ENCODE data around the gene RGPD3. TPM values are rescaled to one million over a fixed set of nuclear protein-coding genes. Genes with fewer than 3 reads are reported as not detected.
"Not testable (repeated sequence)": the region's sequence is repeated elsewhere in the genome, so short reads cannot be mapped to it uniquely, and the experiment has no call there.

Gene RGPD3
- under 1 TPM in 2 of 3 donors, not detected in 1; 0.06 to 0.09 TPM for polyA plus RNA-seq

GRCh38 chr2:106468107-106468506, at the start of gene RGPD3:
RGPD3 (minus strand) TSS chr2:106468413; CDS start chr2:106468288, 125 bp downstream.
- not testable (repeated sequence) for H3K27me3 Mint-ChIP-seq (ENCODE audit: low read depth in 3 of 3); DNase-seq; H3K36me3 Mint-ChIP-seq; H3K27ac Mint-ChIP-seq; H3K4me1 Mint-ChIP-seq; H3K4me3 Mint-ChIP-seq; H3K9me3 Mint-ChIP-seq

GRCh38 chr2:106517329-106517728, 49.1 kb upstream of the RGPD3 start:
- Mint-ChIP-seq H3K4me3 (no peak overlapping the region), H3K9me3 (no peaks in the 10 kb centered on the region), H3K36me3 (no peaks in the 10 kb centered on the region), H3K4me1 (no peaks in the 10 kb centered on the region), H3K27ac (no peak overlapping the region), H3K27me3 (ENCODE audit: low read depth in 3 of 3) (peaks cover 2 to 9% (median 2%) of the 10 kb centered on the region in 3 donors)
- DNase-seq: no peak

- Mint-ChIP-seq H3K36me3 (no peaks in the 10 kb centered on the region), H3K27me3 (ENCODE audit: low read depth in 3 of 3) (peaks cover 2 to 9% (median 2%) of the 10 kb centered on the region in 3 donors), H3K4me1 (no peaks in the 10 kb centered on the region), H3K27ac (no peak overlapping the region), H3K4me3 (no peak overlapping the region), H3K9me3 (no peaks in the 10 kb centered on the region)
- DNase-seq: no peak
These were observed 48.7 kb upstream of the RGPD3 start for GRCh38 chr2:106516864-106517263.

GRCh38 chr2:106516436-106516835, 48.2 kb upstream of the RGPD3 start:
- H3K4me3 Mint-ChIP-seq: no peak overlapping the region
- no peaks in the 10 kb centered on the region for H3K4me1 Mint-ChIP-seq
- no peak for DNase-seq
- H3K9me3 Mint-ChIP-seq: no peaks in the 10 kb centered on the region
- H3K27me3 Mint-ChIP-seq (ENCODE audit: low read depth in 3 of 3): peaks cover 2 to 9% (median 2%) of the 10 kb centered on the region in 3 donors
- no peak overlapping the region for H3K27ac Mint-ChIP-seq
- H3K36me3 Mint-ChIP-seq: no peaks in the 10 kb centered on the region

- not testable (repeated sequence) for H3K4me1 Mint-ChIP-seq; H3K4me3 Mint-ChIP-seq; DNase-seq; H3K27me3 Mint-ChIP-seq (ENCODE audit: low read depth in 3 of 3); H3K9me3 Mint-ChIP-seq; H3K36me3 Mint-ChIP-seq; H3K27ac Mint-ChIP-seq
These were observed 46.6 kb upstream of the RGPD3 start for GRCh38 chr2:106514827-106515226.

GRCh38 chr2:106513391-106513790, 45.2 kb upstream of the RGPD3 start:
- DNase-seq; H3K4me3 Mint-ChIP-seq; H3K27ac Mint-ChIP-seq; H3K36me3 Mint-ChIP-seq; H3K27me3 Mint-ChIP-seq (ENCODE audit: low read depth in 3 of 3); H3K4me1 Mint-ChIP-seq; H3K9me3 Mint-ChIP-seq: not testable (repeated sequence)

- H3K27ac Mint-ChIP-seq; H3K9me3 Mint-ChIP-seq; DNase-seq; H3K4me3 Mint-ChIP-seq; H3K4me1 Mint-ChIP-seq; H3K27me3 Mint-ChIP-seq (ENCODE audit: low read depth in 3 of 3); H3K36me3 Mint-ChIP-seq: not testable (repeated sequence)
These were observed 43.7 kb upstream of the RGPD3 start for GRCh38 chr2:106511934-106512333.

- not testable (repeated sequence) for H3K36me3 Mint-ChIP-seq; H3K4me1 Mint-ChIP-seq; DNase-seq; H3K27me3 Mint-ChIP-seq (ENCODE audit: low read depth in 3 of 3); H3K9me3 Mint-ChIP-seq; H3K4me3 Mint-ChIP-seq; H3K27ac Mint-ChIP-seq
These were observed 43.3 kb upstream of the RGPD3 start for GRCh38 chr2:106511476-106511901.

- H3K9me3 Mint-ChIP-seq; H3K4me1 Mint-ChIP-seq; H3K27me3 Mint-ChIP-seq (ENCODE audit: low read depth in 3 of 3); H3K27ac Mint-ChIP-seq; DNase-seq; H3K36me3 Mint-ChIP-seq; H3K4me3 Mint-ChIP-seq: not testable (repeated sequence)
These were observed 42.6 kb upstream of the RGPD3 start for GRCh38 chr2:106510791-106511190.

- not testable (repeated sequence) for H3K27ac Mint-ChIP-seq; H3K27me3 Mint-ChIP-seq (ENCODE audit: low read depth in 3 of 3); DNase-seq; H3K36me3 Mint-ChIP-seq; H3K9me3 Mint-ChIP-seq; H3K4me3 Mint-ChIP-seq; H3K4me1 Mint-ChIP-seq
These were observed 41.2 kb upstream of the RGPD3 start for GRCh38 chr2:106509374-106509770.

- not testable (repeated sequence) for H3K9me3 Mint-ChIP-seq; H3K36me3 Mint-ChIP-seq; H3K4me3 Mint-ChIP-seq; H3K27me3 Mint-ChIP-seq (ENCODE audit: low read depth in 3 of 3); DNase-seq; H3K4me1 Mint-ChIP-seq; H3K27ac Mint-ChIP-seq
These were observed 40.6 kb upstream of the RGPD3 start for GRCh38 chr2:106508660-106509373.

- not testable (repeated sequence) for H3K27me3 Mint-ChIP-seq (ENCODE audit: low read depth in 3 of 3); H3K27ac Mint-ChIP-seq; H3K36me3 Mint-ChIP-seq; H3K4me1 Mint-ChIP-seq; H3K9me3 Mint-ChIP-seq; DNase-seq; H3K4me3 Mint-ChIP-seq
These were observed 37.9 kb upstream of the RGPD3 start for GRCh38 chr2:106506002-106506687.

- H3K4me3 Mint-ChIP-seq; H3K9me3 Mint-ChIP-seq; H3K36me3 Mint-ChIP-seq; H3K27me3 Mint-ChIP-seq (ENCODE audit: low read depth in 3 of 3); H3K27ac Mint-ChIP-seq; H3K4me1 Mint-ChIP-seq; DNase-seq: not testable (repeated sequence)
These were observed 36.6 kb upstream of the RGPD3 start for GRCh38 chr2:106504787-106505186.

GRCh38 chr2:106504192-106504591, 36.0 kb upstream of the RGPD3 start:
- H3K36me3 Mint-ChIP-seq, H3K4me3 Mint-ChIP-seq: not testable (repeated sequence)

GRCh38 chr2:106502351-106502750, 34.1 kb upstream of the RGPD3 start:
- not testable (repeated sequence) for H3K27ac Mint-ChIP-seq; H3K4me1 Mint-ChIP-seq; H3K27me3 Mint-ChIP-seq (ENCODE audit: low read depth in 3 of 3); H3K36me3 Mint-ChIP-seq; DNase-seq; H3K9me3 Mint-ChIP-seq; H3K4me3 Mint-ChIP-seq

More at GRCh38 chr2:106504192-106504591, 36.0 kb upstream of the RGPD3 start:
- not testable (repeated sequence) for H3K27me3 Mint-ChIP-seq (ENCODE audit: low read depth in 3 of 3); H3K4me1 Mint-ChIP-seq; H3K9me3 Mint-ChIP-seq; H3K27ac Mint-ChIP-seq; DNase-seq
